Activated CD4-positive, CD25-positive, alpha-beta regulatory T cell treated with anti-CD3 and anti-CD28 coated beads, Interleukin-2, amount 50 U/mL, for 24 hours (primary cell): ENCODE data around the gene SPR.

Source experiments
- ATAC-seq, 2 donors: fragments of 150-1000 bp; cut with Tn5 transposase; one replicate each; pipeline ENCODE4 v1.10.0; 2021; ENCODE audit warnings: mild to moderate bottlenecking in 1 of 2, moderate library complexity in 1 of 2

The SPR gene

DNA sequence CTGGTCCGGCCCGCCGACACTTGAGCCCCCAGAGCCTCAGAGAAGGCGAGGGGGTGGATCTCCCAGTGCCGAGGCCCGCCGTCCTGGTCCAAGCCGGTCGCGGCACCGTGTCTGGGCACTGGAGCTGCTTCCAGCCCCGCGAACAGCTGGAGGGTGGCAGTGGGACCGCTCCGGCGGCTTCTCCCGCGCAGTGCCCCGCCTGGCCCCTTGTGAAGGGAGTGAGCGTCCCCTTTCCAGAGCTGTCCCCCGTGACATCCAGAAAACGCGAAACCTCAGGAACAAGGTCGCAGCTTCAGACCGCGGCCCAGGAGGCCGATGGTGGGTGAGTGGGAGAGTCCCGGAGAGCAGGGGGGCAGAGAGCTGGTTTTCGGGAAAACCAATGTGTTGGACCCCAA is 29.5 kb downstream of the SPR start:
- ATAC-seq: no peak

DNA sequence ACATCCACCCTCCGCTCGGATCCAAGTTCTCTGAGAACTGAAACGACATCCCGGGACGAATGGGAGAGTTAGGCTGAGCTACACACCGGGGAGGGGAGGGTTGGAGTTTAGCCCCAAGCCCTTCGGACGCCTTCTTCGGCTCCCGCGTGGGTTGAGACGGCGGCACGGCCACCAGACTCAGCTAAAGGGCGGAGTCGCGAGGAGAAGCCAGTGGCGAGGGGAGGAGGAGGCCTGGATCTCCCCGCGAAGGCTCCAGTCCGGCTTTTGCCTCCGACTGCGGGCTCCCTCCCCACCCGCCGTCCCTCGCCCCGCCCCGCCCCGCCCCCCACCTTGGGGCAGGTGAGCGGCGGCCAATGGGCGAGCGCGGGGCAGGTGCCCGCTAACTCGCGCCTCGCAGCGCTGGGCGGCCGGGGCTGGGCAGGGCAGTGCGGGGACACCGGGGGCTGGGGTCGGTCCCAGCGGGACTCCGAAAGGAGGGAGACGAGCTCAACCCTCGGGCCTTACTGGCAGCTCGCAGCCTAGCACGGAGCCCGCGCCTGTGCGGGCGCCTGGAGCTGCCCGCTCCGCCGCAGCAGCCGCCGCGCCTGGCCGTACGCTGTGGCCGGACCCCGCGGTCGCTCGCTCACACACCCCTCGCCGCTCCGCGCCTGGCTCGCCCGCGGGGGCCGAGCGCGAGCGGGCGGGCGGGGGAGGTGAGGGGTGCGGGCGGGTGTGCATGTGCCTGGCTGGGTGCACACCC is 30.1 kb downstream of the SPR start, which contains the start of gene EMX1:
TSS of gene EMX1 (plus strand) at position 382 of the 739 bp plus-strand sequence. CDS start at position 716, 334 bp downstream.
- ATAC-seq: peak; percentile 44 to 57

DNA sequence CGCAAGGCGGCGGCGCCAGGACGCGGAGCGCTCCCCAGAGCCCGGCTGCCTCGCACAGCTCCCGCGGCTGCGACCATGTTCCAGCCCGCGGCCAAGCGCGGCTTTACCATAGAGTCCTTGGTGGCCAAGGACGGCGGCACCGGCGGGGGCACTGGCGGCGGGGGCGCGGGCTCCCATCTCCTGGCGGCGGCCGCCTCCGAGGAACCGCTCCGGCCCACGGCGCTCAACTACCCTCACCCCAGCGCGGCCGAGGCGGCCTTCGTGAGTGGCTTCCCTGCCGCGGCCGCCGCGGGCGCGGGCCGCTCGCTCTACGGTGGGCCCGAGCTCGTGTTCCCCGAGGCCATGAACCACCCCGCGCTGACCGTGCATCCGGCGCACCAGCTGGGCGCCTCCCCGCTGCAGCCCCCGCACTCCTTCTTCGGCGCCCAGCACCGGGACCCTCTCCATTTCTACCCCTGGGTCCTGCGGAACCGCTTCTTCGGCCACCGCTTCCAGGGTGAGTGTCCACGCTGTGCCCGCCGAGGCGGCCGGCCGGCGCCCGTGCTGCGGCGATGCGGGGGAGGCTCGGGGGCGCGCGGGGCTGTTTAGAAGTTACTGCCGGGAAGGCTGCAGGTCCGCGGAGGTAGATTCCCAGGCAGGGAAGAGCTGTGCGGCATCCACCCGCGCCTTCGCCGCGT is 30.8 kb downstream of the SPR start:
- no peak for ATAC-seq

DNA sequence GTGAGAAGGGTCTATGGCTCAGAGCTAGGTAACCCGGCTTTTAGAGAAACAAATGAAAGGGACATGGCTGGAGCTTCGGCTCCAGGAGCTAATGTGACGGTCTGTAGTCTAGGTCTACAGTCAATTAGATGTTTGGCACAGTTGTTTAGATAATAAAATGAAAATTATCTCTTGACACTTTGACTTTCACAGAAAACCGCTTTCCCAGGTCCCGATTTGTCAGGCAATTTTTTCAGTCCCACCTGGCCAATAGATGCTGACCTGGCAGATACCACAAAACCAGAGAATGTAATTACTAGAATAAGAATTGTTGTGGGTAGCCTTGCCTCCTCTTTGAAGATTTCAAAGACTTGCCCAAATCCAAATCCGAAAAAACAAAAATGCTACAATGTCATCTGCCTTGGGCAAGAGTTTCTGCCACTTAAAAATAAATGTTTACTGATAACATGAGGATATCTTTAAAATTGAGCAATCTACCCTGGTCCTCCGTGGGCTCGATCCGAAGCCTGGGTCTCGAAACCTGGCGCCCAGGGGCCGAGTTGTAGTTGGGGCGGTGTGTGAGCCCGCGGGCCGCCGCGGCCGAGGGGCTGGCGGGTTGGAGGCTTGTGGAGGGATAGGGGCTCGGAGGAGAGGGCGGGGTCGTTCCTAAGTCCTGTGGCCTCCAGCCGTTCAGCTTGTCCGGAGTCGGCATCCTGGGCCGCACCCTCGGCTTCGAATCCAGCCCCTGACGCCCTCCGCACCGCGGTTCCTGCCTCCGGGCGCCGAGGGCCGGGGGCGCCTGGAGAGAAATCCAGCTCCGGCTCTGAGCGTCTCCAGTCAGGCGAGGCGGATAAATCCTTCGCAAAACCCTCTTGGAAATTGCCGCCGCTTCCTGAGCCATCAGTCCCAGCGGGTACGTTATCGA is 32.5 kb downstream of the SPR start:
- no peak for ATAC-seq

DNA sequence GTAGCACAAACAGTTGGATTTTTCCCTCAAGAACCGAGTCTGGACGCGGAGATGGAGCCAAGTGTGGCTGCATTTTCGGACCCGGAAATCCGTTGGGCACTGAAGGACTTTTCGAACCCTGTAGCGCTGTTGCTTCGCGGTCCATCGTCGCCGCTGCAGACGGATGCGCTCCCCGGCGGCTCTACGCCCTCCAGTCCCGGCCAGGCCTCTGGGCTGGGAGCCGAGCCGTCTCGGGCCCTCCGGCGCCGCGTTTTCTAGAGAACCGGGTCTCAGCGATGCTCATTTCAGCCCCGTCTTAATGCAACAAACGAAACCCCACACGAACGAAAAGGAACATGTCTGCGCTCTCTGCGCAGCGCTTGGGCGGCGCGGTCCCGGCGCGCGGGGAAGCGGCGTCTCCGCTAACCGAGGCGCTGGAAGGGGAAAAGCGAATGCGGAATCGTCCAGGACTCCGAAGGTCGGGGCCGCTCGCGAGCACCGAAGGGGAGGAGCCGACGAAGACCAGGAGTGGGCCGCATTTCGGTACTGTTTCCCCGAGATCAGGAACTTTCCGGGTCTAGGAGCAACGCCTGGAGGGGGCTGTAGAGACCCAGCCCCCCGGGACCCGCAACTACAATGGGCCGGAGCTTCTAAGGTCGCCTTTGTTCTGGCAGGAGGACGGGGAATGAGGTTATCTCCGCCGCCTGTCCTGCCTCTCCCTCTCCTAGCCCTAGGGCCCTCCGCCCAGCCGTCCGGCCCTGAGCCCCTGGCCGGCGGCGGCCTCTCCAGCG is 33.3 kb downstream of the SPR start:
- peak; percentile 16 to 27 for ATAC-seq

DNA sequence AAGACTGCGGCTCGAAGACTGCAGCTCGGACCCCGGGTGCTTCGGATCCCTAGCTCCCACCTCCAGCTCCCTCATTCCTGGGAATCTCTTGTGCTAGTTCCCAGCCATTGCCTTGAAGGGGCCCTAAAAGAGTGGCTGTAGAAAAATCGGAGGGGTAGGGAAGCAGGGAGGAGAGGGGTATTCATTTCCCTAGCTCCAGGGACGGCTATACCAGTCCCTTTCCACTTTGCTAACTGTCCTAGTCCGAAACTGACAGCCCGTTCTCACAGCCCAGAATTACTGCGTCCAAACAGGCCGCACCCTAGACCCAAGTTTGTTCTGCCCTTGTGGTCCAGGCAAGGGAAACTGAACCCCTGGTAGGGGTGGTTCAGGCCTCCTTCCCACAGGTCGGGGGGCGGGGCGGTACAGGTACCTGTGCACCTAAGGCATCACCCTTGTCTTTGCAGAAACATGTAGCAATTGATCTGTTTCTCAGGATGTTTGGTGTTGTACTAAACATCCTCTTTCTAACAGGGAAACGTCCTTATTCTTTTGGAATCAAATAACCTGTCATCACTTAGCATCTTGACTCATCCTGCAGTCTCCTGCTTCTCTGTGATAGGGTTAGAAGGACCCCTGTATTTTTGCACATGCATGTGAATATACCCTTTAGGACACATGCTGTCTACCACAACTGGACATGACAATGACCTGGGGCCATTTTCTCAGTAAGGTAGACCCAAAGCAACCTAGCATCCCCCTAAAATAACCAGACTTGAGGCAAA is 34.1 kb downstream of the SPR start:
- no peak for ATAC-seq

DNA sequence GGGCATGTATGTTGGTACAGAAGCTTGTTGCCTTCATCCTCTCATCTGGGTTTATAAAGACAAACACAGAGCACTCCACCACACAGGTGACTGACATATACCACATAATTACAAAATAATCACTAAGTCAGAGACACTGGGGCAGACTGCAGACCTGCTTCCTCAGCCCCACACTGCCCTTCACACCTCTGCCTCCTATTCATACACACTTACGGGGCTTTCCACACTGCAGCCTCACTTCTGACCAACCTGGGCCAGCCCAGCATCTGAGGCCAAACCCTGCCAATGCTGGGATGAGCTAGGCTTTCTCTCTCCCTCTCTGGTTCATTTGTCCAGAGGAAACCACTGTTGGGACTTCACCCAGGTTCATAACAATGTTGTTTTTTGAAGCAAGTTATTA is 34.6 kb downstream of the SPR start:
- no peak for ATAC-seq

DNA sequence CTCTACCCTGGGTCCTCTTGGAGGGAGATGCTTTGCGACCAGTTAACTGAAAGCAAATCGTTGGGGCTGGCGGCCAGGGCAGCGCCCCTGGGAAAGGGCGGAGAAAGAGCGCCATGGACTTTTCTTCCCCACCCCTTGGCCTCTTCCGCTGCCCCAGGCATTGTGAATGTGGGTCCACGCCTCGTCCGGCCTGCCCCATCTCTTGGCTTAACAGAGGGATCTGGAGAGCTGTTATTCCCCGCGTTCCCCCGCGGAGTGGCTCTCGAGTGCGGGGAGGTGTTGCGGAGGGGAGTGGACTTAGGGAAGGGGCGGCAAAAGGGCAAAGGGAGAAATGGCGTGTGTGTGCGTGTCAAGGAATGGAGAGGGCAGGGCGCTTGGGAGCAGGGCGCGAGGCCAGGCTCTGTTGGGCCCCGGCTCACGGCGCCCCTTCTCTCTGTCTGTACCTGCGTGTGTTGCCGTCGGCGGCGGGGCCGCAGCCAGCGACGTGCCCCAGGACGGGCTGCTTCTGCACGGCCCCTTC is 36.7 kb downstream of the SPR start:
- peak in 1 of 2 donors; percentile 32 for ATAC-seq

DNA sequence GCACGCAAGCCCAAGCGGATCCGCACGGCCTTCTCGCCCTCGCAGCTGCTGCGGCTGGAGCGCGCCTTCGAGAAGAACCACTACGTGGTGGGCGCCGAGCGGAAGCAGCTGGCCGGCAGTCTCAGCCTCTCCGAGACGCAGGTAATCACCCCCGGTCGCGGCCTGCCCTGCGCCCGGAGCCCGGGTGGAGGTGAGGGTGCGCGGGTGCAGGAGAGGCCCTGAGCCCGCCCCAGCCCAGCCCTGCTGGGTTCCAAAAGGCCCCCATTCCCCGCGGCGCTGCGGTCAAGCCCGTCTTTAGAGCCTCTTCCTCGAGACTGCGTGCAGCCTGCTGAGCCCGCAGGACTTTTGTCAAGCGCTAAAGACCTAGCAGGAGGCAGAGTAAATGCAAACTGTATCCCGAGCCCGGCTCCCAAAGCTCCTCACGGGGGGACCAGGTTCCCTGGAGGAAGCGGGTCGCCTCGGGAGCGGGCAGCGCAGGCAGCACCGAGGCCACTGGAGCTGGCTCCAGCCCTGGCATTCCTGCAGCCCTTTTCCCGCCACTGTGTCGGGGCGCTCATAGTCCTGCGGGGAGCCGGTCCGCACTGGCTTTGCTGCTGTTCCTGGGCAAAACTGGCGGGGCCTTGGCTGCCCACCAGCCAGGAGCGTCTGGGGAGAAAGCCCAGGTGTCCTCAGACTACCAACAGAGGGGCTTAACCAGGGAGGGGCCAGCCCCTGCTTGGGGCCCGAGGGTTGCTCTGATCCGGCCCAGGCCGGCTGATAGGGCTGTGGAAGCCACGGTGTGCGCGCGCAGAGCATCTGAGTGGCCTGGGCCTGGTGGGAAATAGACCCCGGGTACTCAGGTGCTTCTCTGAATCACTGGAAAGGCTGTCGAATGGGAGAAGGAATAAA is 37.4 kb downstream of the SPR start:
- ATAC-seq: peak in 1 of 2 donors; percentile 23

DNA sequence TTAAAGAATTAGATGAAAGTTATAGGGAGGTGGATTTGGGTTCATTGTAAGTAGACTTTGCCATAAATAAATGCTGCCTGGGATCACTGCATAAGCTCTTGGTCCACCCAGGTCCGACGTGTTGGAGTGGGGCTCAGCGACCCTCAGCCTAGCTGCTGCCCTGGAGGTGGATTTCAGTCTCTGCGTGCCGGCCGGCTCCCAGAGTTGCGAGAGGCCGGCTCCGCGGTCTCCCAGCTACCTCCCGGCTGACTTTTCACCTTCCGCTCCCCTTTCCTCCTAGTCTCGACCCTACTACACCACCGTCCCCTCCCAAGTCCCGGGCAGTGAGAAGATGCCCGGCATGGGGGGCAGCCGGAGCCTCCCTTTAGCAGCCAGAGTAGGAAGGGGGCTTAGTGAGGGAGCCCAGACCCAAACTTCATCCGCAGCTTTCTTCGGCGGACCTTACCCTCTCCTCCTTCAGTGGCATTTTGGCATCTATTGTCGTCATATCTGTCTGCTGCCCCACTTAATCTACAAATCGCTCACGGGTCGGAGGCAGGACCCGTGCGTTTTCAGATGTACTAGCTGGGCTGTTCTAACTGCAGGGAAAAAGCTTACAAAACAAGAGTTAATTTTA is 38.2 kb downstream of the SPR start:
- no peak for ATAC-seq

DNA sequence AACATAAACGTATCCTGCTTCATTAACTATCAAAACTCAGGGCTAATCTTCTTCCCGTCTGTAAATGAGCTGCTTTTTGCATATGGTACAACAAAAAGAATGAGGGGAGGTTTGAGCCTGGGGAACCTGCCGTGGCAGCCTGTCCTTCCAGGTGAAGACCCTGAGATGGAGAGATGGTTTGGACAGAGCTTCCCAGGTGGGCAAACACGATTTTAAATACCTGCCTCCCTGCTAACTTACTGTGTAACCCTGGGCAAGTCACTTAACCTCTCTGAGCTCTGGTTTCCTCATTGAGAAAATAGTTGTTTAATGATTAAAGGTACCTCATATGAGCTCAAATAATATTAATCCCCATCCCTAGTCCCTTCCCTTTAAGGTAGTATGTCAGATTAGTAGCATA is 39.2 kb downstream of the SPR start:
- no peak for ATAC-seq

DNA sequence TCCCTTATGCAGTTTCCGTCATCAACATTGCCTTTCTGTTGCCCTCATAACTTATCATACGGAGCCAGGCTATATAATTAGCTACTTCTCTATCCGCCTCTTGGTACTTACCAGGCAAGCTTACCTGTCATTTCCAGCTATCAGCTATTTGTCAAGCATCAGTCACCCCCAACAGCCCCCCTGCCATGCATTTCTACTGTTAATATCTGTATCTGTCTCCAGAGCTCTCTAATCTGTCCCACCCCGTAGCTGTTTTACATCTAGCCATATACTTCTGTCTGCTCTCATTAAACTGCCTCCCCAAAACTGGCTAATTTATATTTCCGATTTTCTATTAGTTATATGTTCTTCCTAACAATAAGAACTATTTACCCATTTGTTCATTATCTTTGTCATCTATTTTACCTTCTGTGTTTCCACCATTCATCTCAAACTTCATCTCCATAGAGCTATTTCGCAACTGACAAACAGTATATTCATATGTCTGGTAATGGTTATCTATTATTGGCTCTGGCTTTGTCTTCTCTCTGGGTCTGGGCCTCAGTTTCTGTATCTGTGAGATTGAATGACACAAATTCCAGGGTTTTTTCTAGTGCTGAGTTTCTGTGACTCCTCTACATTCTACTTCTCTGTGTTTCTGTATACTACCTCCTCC is 39.7 kb downstream of the SPR start:
- ATAC-seq: no peak

DNA sequence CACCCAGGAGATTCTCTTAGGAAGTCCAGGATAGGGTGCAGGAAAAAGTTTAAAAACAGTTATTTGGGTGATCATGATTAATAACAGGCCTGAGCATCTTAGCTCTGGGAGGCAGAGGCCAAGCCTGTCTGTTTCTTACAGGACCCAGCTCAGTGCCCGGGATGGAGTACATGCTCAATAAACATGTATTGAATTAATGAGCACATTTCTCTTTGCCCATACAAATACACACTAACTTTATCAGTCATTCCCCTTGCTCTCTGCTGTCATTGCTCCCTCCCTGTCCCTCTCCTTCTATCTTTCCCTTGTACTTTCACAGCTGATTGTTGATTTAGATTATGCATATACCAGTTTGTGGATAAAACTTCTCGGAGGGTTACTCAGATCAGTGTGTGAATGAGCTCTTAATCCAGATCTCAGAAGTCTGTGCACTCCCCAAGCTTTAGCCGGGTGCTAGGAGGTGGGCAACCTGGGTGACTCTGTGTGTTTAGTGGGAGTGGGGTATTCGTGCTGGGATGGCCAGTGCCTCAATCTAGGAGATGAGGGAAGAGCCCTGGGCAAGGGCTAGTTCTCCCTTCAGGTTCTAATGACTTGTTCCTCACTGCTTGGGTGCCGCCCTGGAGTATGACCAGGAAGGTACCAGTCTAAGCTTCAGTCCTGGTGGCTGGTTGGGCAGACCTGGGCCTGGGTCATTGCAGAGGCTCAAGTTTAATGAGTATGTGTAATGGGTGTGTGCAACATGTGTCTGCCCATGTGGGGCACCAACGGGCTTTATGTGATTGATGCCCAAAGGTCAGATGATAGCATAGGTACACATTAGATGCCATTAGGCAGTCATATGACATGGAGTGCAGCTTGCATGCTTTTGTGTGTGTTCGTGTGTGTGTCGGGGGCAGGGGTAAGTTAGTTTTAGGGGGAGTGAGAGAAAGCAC is 40.7 kb downstream of the SPR start:
- no peak for ATAC-seq

DNA sequence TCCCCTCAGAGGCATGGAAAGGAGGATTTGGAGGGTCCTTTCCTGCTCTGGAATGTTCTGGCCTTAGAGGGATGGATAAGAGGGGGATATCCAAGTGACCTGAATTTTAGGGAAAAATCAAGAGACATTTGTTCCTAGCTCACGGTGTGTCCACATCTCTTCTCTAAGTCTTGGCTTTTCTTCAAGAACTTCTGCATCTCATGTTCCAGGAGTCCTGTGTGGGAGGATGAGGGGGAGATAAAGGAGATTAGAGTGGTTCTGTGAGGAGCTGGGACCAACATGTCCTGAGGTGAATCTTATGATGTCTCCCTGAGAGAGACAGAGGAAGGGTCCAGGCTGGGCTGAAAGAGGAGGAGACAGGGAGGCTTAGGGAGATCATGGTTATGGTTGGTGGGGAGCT is 41.8 kb downstream of the SPR start:
- ATAC-seq: no peak

DNA sequence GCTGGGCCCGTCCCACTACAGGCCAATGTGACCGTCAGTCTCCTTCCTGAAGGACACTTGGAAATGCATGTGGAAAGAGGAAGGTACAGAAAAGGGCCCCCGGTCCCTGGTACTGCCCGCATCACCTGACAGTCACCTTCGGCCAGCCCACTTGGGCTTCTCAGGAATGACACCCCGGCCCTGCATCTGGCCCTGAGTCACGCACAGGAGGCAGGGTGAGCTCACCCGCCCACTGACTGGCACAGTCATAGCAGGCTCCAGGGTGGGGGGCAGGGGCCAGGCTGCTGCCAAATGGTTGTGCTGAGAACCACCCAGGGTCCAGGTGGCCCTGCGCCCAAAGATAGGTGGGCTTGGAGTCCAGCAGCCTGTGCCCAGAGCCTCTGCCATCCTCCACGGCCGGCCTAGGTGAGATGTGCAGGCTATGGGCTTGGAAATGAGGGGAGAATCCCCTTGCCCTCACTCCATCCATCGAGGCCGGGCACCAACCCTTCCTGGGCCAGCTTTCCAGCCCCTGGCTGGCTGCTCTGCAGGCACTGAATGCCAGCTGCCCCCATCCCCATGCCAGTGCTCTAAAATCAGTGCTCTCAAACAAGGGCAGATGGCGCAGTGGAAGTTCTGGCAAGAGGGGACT is 44.2 kb downstream of the SPR start:
- ATAC-seq: peak; percentile 45 to 48

DNA sequence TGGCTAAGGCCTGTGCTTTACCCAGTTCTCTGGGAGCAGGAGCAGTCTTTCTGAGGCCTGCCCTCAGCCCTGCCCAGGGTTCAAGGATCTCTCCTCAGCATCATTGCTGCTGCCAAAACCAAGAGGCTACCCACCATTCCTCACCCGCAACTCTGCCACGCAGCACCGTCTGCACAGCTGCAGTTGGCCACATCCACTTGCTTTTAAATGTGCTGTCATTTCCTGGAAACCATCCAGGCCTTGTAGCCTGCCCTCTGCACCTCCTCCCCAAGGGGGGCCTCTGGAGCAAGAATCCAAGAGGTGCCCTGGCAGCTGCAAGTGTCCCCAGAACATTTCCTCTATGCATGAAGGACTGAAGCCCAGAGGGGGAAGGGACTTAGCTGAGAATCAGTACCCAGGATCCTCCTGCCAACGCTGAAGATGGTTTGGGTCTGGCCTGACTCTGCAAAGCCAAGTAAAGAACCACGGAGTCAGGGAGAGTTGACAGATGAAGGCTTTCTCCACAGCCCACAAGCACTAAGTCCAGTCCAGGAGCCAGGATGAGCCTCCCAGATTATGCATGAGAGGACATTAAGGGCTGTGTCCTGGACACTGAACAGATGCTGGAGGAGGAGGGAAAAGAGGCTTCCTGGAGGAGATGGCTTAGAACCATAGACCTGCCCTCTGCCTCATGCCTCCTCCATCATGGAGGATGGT is 45.0 kb downstream of the SPR start:
- peak in 1 of 2 donors; percentile 10 for ATAC-seq

DNA sequence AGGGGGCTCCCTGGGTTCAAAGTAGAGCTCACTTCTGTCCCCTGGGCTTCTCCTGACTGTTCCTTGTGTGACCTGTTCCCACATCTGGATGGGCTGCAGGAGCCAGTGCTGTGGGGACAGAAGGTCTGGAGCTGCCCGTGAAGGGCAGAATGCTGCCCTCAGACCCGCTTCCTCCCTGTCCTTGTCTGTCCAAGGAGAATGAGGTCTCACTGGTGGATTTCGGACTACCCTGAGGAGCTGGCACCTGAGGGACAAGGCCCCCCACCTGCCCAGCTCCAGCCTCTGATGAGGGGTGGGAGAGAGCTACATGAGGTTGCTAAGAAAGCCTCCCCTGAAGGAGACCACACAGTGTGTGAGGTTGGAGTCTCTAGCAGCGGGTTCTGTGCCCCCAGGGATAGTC is 45.6 kb downstream of the SPR start:
- ATAC-seq: no peak
